Hair follicular keratinocyte (primary cell): ENCODE results near the gene OR5B2. TPM values are rescaled to one million over a fixed set of nuclear protein-coding genes. Genes with fewer than 3 reads are reported as not detected.

ENCODE experiments used
- total RNA-seq: library from RNA; depleted of rRNA; stranded (reverse); fragments of >200 nt; gene quantifications from 2 replicates; pipeline ENCODE4 v1.2.3, GENCODE V29; 2015

Gene OR5B2
- not detected in 2 replicates for total RNA-seq

GRCh38 chr11:58428021-58428420, at the start of gene OR5B2:
TSS of gene OR5B2 (minus strand) at chr11:58428121. CDS start at chr11:58423261, 4,860 bp downstream.

GRCh38 chr11:58442136-58442535, 14.2 kb upstream of the OR5B2 start, which contains the start of gene OR5B12:
TSS of gene OR5B12 (minus strand) at chr11:58442236. CDS start at chr11:58440151, 2,085 bp downstream.

GRCh38 chr11:58406774-58407173, 21.1 kb downstream of the OR5B2 start, which contains the start of gene OR5B3:
TSS of gene OR5B3 (minus strand) at chr11:58406874. CDS start at chr11:58403409, 3,465 bp downstream.

Other genes starting within 250 kb of the OR5B2 start
- gene OR9Q2, start 239.1 kb downstream of the OR5B2 start, total RNA-seq: not detected in 2 replicates
- gene OR1S2, start 224.0 kb downstream of the OR5B2 start, total RNA-seq: not detected in 2 replicates
- gene OR1S1, start 215.4 kb downstream of the OR5B2 start, total RNA-seq: not detected in 2 replicates
- gene OR10Q1, start 199.2 kb downstream of the OR5B2 start, total RNA-seq: not detected in 2 replicates
- not detected in 2 replicates for gene OR10W1, start 159.9 kb downstream of the OR5B2 start, total RNA-seq
- gene OR5B17, start 69.1 kb downstream of the OR5B2 start, total RNA-seq: not detected in 2 replicates
- not detected in 2 replicates for gene OR5B3, start 21.2 kb downstream of the OR5B2 start, total RNA-seq
- gene OR5B12, start 14.1 kb upstream of the OR5B2 start, total RNA-seq: not detected in 2 replicates
- not detected in 2 replicates for gene OR5B21, start 80.0 kb upstream of the OR5B2 start, total RNA-seq
- 23.2 and 28.9 TPM in 2 replicates for gene LPXN, start 147.7 kb upstream of the OR5B2 start, total RNA-seq
- gene ZFP91, start 150.9 kb upstream of the OR5B2 start, total RNA-seq: 35.2 and 42.9 TPM in 2 replicates
- gene CNTF, start 194.5 kb upstream of the OR5B2 start, total RNA-seq: 0.19 and 0.23 TPM in 2 replicates